SW480 (cell line): ENCODE measurements around the gene CENPN.
A peak's percentile ranks its signal among the peaks of the same experiment; 100 is the strongest.

Experiments
- DNase-seq: peaks from one replicate; pipeline ENCODE4 v3.0.0-alpha.2; 2016; ENCODE audit warnings: low spot score

Gene CENPN

DNA sequence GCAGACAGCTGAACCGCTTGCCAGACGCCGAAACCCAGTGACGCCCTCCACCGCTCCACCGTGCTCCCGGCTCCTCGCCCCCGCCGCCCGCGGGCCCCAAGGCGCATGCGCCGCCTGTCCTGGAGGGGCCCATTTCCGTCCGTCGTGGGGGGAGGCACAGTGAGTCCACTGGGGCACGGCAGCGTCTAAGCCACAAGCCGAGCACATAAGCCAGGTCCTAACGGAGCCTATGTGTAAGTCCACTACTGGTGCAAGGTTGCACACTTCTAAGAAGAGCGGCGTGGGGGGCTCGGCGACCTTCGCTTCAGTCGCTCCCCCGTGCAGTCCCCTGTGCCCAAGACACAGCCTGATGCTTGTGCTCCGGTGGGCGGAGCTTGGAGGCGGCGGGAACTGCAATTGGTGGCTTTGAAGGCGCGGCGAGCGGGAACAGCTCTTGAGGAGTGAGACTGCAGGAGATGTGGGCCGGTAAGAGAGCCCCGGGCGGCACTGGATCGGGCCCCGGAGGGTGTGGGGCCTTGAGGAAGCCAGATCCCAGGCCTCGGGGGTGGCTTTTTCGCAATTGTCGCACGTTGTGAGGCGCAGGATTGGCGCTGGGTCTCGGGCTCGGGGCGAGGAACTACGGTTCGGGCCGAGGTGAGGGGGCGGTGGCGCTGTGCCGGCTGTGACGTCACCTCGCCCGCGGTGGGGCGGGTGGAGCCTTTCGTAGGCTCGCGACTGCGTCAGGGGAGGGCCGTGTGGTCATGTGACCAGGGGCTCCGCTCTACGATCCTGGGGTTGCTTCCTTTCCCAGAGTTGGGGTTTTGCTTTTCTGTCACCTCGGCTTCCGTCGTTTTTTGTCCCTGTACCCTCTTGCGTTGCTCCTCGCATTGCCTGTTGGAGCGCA, at the start of gene CENPN, which contains the start of gene CMC2:
Gene CENPN (plus strand): TSS at position 402 of the 883 bp plus-strand sequence. CDS start 4,726 bp downstream, outside the sequence.
Gene CMC2 (minus strand): TSS at position 73 of the 883 bp plus-strand sequence. CDS start 9,491 bp downstream, outside the sequence.
- peak; percentile 96 for DNase-seq

GRCh38 chr16:80958284-80958683, 48.7 kb upstream of the CENPN start:
- no peak for DNase-seq

- DNase-seq = no peak
Observed at GRCh38 chr16:80962879-80963278, 44.1 kb upstream of the CENPN start.

DNA sequence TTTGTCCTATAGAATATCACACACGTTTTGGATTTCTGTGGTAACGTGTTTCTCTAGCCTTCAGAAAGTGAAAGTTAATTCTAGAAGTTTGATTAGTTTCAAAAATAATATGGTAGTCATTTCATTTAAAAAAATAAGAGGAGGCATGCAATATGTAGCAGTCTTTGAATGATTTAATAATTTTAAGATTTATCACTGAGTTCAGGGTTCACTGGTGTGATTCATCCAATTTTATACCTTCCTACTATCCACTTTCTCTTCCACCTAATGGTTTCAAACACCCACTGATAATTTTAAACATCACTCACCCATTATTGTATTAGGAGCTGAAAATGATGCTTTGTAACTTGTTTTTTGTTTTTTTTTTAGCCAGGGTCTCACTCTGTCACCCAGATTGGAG, 42.7 kb upstream of the CENPN start:
- DNase-seq = no peak

DNA sequence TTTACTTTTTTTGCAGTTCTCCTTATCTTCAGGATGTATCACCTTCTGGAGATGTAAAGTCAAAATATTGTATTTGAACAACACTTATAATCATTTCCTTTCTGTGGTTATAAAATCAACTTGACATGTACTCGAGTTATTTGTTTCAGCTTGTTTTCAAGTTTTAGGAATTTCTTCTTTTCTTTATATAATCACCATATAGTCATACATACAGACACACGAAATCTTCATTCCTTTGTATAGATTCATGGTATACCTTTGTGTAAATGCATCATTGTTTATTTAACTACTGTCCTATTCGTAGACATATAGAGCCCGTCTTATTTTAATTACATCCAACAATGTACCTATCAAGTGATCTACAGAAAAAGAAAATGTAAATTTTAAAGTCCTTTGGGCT, 40.4 kb upstream of the CENPN start:
- DNase-seq = no peak

DNA sequence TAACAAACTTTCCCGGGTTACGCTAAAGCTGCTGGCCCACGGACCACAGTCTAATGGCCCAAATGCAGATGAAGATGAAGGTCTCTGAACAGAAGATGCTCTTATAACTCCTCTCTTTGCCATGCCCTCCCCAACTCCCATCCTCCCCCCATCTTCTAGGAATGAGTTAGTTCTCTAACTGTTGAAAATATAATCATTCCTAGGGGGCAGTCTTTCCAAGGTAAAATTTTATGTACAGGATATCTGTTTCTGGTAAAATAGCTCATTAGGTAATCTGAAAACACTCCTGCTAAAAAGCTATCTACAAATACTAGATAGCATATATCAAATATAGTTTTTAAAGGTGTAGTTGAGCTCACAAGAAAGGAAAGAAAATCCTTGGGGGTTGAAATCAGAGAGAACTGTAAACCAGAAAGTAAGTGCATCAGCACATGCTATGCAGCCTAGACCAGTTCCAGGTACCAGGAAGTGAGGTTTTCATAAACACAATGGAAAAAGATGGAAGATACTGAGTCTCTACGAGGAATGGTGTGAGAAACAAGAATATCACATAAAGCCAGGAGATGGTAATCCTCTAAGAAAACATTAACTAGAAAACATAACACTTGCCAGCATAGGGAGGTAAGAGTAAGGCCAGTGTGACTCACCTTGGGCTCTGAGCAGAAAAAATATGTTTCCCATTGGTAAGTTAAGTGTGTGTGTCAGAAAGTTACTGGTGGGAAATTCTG, 38.5 kb upstream of the CENPN start:
- DNase-seq = no peak

DNA sequence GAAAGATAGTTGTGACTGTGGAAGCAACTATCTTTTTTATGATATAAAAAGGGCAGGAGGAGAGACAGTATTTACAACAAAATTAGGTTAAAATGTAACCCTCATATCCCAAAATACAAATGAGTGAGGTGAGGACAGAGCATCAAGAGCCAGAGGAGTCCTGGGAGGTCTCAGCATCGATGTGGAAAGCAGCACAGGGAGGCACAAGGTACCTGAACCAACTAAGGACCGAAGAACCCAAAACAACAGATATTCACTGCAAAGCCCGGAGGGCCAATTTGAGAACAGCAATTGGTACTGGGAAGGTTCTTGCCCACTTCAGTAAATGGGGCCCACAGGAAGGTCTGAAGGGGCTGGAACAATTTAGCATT, 37.9 kb upstream of the CENPN start:
- DNase-seq = no peak

DNA sequence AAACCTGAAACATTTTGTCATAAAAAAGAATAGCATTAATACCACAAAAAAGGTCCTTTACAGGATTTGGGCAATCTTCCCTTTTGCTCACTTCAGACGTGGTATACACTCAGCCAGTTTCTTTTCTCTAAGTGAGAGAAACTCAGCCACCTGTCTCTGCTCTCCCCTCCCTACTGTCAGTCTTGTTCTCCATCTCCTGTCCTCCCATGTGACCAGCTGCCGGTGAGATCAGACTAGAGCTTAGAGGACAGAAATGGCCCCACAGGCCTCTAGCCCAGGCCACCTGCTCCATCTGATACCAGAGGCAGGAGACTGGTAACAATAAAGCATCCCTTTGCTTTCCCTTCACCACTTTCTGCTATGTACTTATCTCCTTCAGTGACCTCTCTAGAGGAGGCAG, 35.2 kb upstream of the CENPN start:
- DNase-seq = no peak

GRCh38 chr16:80972611-80973010, 34.4 kb upstream of the CENPN start:
- DNase-seq = no peak

DNA sequence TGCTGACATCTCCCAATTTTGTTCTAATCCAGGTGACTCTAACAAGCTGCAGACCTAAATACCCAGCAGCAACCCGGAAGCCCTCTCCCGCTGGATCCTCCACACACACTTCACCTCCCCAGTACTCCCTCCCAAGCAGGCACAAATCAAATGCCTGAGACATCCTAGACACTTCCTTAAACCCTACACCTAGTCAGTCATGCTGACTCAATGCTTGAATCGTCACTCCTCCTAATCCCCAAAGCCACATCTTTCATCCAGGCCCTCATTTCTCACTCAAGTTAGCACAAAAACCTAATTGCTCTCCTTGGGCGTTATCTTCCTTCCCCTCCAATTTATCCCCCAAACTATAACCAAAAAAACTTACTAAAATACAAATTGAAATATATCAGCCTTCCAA, 33.0 kb upstream of the CENPN start:
- DNase-seq = no peak

DNA sequence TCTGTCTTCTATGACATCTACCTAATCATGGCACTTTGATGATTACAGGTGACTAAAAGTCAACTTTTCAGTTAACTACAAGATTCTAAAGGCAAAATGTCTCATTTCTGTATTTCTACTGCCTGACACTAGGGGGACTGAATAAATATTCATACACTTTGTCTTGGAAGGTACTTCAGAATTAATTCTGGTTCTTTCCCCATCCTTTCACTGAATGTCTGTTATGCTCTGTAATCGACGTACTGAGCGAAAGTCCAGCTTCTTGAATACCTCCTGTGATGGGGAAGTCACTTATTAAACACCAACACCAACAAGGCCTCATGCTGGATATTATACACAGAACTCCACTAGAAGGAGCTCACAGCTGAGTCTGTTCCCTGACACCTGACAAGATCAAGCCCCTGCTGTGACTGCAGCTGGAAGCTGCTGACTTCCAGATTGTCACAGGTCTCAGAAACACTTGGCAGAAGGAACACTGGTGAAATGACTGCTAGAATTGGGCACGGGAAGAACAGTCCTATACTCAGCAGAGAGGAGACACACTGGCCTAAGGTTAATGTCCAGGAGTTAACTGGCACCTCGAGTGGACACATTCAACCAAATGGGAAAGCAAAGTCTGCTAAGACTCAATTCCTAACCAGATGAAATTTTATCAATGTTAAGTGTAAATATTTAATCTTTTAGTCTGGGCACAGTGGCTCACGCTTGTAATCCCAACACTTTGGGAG, 32.2 kb upstream of the CENPN start:
- no peak for DNase-seq

- no peak for DNase-seq
Observed at GRCh38 chr16:80976946-80977345, 30.1 kb upstream of the CENPN start.

DNA sequence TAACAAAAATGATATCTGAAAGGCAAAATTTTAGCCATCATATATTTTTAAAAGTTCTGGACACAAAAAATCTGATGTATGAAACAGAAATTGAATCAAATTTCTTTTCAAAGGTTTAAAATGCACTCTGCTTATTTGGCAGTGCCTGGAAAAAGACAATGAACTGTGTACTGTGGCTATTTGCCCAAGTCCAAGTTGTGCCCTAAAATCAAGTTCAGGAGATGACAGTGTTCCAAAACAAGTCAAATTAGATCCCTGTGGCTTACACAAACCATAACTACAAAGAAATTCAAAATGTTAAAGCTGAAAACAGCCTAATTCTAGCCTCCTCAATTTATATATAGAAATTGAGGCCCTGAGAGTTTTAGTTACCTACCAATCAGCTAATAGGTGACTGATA, 25.9 kb upstream of the CENPN start:
- no peak for DNase-seq

GRCh38 chr16:80982646-80983045, 24.4 kb upstream of the CENPN start:
- DNase-seq = no peak

GRCh38 chr16:80984124-80984892, 22.7 kb upstream of the CENPN start:
- DNase-seq = no peak

DNA sequence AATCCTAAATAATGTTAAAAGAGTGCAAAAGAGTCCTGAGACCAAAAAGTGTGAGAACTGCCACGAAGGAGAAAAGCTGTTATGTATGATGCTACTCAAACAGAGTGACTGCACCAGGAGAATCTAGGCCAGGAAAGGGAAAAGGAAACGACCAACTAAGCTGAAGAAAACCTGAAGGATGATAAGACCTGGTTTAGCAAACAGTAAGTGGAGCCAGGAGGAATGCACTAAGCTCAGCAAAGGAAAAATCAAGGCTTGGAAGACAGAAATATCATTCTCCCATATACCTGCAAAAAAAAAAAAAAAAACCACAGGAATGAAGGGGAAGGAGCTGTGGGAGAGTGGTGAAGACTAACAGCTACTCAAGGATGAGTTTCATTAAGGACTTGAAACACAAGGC, 21.4 kb upstream of the CENPN start:
- DNase-seq = no peak

DNA sequence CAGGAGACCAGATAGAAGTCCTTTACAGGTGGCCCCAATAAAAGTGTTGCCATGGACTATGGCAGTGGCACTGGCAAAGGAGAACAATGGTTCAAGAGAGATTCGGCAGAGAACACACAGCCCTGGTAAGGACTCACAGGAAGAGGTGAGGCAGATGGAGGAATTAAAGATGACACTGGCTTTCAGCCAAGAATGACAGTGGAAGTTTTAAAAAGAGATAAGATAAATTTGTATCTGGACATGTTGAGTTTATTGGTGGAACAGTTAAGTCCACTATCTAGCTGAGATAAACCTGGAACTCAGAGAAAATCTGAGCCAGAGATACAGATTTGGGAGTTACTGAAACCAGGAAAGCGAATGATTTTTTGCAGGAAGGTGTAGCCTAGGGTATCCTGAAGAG, 20.5 kb upstream of the CENPN start:
- no peak for DNase-seq

- DNase-seq = no peak
Observed at GRCh38 chr16:80988756-80989155, 18.3 kb upstream of the CENPN start.

- no peak for DNase-seq
Observed at GRCh38 chr16:80989801-80990200, 17.2 kb upstream of the CENPN start.

DNA sequence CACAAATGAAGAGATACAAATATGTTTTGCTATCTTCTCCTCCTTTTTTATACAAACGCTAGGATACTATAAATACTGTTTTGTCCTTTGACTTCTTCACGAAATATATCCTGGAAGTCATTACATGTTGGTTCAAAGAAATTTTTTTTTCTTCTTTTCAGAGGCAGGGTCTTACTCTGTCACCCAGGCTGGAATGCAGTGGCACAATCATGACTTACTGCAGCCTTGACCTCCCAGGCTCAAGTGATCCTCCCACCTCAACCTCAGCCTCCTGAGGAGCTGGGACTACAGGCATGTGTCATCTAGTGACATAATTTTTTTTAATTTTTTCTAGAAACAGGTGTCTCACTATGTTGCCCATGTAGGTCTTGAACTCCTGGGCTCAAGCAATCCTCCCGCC, 16.4 kb upstream of the CENPN start:
- DNase-seq = no peak

DNA sequence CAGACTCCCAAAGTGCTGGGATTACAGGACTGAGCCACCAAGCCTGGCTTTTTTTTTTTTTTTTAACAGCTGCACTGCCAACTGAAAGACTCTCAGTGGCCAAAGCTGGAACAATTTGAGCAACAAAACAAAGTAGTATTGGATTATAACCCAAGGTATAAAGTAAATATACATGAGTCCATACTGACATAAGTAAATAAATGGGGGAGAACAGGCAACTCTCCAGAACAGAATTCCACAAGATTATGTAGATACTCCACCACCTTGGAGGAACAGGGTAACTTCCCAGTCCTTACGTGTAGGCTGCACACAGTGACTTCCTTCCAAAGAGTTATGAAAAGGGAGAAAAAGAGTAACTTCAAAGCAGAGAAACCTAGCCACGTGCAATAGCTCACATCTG, 16.0 kb upstream of the CENPN start:
- DNase-seq = no peak
